Muscle of leg (tissue), 11 donors: ENCODE data around the gene BCAT1. TPM values are rescaled to one million over a fixed set of nuclear protein-coding genes. Genes with fewer than 3 reads are reported as not detected.
"Not testable (repeated sequence)": the region's sequence is repeated elsewhere in the genome, so short reads cannot be mapped to it uniquely, and the experiment has no call there.

Experiments used
- DNase-seq: peaks from one replicate; pipeline ENCODE4 v3.0.0; 2013
- H3K27ac ChIP-seq: one replicate; pipeline ENCODE4 v1.5.1; 2013; ENCODE audit warnings: mild to moderate bottlenecking, low read length, control low read depth
- H3K27me3 ChIP-seq: one replicate; pipeline ENCODE4 v1.6.1; 2013; ENCODE audit warnings: low read length; ENCODE audit not compliant: control insufficient read depth, insufficient read depth
- H3K36me3 ChIP-seq: one replicate; pipeline ENCODE4 v1.6.1; 2013; ENCODE audit warnings: low read length; ENCODE audit not compliant: control insufficient read depth, insufficient read depth
- H3K4me1 ChIP-seq: one replicate; pipeline ENCODE4 v1.6.1; 2013; ENCODE audit warnings: low read length; ENCODE audit not compliant: control insufficient read depth, insufficient read depth
- H3K4me3 ChIP-seq: one replicate; pipeline ENCODE4 v1.5.1; 2013; ENCODE audit warnings: low read length, control low read depth
- H3K9me3 ChIP-seq: replicated peaks from 2 replicates; pipeline ENCODE4 v1.6.1; 2013; ENCODE audit warnings: low read depth, low read length; ENCODE audit not compliant: control insufficient read depth
- WGBS: methylation state at CpG from one replicate; pipeline ENCODE4 v1.1.5; 2013; ENCODE audit warnings: missing lambda C conversion rate; ENCODE audit not compliant: insufficient coverage; 5-methylcytosine and 5-hydroxymethylcytosine counted together
- polyA plus RNA-seq, 8 donors: library from polyadenylated mRNA; unstranded; fragments of 120-200 nt; gene quantifications; one replicate each; pipeline versions ENCODE4 v1.2.1 to v1.2.3, GENCODE V29; 2013; ENCODE audit warnings: inconsistent platforms in 1 of 8, low replicate concordance in 1 of 8; ENCODE audit not compliant: insufficient read length in 8 of 8, insufficient read depth in 1 of 8
- total RNA-seq: library from RNA; stranded (reverse); fragments of 120-200 nt; gene quantifications from one replicate; pipeline ENCODE4 v1.2.4, GENCODE V29; 2013

BCAT1 gene
- total and polyA plus RNA-seq, 9 donors = 25.4 to 69.5 (median 58.1) TPM

- WGBS = 80% methylated on average over 3 of the region's 4 CpGs
- no peak overlapping the region for H3K27ac ChIP-seq
- DNase-seq = peak; percentile 71
Measured at GRCh38 chr12:24931666-24932405, 17.1 kb downstream of the BCAT1 start.

DNA sequence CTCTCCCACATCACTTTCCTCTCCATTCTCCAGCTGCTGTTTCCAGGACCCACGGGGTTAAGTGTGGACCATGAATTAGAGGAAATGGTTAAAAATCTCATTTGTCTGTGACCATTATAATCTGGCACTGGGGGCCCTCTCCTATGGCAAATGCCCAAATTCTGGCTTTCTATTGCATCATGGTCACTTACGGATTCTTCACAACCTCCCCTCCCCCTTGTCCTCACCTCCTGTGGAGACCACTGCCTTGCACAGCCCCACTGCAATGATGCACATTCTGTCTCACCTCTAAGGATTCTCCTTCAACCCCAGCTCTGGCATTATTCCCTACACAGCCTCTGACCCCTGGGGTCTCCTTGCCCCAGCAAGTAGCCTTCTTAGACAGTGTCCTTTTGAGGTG lies 18.9 kb downstream of the BCAT1 start:
- no peaks in the 10 kb centered on the region for H3K27me3 ChIP-seq
- no peak overlapping the region for H3K4me3 ChIP-seq
- H3K27ac ChIP-seq = no peak overlapping the region
- no peak for DNase-seq
- H3K9me3 ChIP-seq = no peaks in the 10 kb centered on the region
- no peaks in the 10 kb centered on the region for H3K36me3 ChIP-seq
- 43% methylated on average over 1 of the region's 2 CpGs for WGBS
- H3K4me1 ChIP-seq = no peaks in the 10 kb centered on the region

More at GRCh38 chr12:24931666-24932405, 17.1 kb downstream of the BCAT1 start:
- H3K27me3 ChIP-seq = no peaks in the 10 kb centered on the region
- no peaks in the 10 kb centered on the region for H3K36me3 ChIP-seq
- no peak overlapping the region for H3K4me3 ChIP-seq
- H3K4me1 ChIP-seq = no peaks in the 10 kb centered on the region
- no peaks in the 10 kb centered on the region for H3K9me3 ChIP-seq

- DNase-seq, H3K4me1 ChIP-seq, H3K36me3 ChIP-seq, H3K9me3 ChIP-seq, H3K27me3 ChIP-seq, H3K4me3 ChIP-seq, H3K27ac ChIP-seq: not testable (repeated sequence)
- WGBS = 100% methylated on average over 5 of the region's 13 CpGs
Measured at GRCh38 chr12:24928533-24929306, 20.2 kb downstream of the BCAT1 start.

DNA sequence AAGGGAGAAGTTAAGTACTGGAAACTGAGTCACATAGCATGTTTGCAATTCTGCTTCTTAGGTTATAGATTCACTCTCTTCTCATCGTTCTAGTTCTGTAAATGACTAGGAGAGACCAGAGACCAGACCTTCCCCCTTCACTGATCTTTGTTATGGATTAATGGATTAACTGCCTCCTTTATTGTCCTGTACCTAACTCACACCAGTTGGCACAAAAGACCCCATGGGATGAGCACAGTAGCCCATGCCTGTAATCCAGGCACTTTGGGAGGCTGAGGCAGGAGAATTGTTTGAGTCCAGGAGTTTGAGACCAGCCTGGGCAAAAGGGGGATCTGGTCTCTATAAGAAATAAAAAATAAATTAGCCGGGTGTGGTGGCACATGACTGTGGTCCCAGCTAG lies 20.8 kb downstream of the BCAT1 start:
- Histone ChIP-seq H3K9me3 (no peaks in the 10 kb centered on the region), H3K4me3 (no peak overlapping the region), H3K36me3 (no peaks in the 10 kb centered on the region), H3K4me1 (no peaks in the 10 kb centered on the region), H3K27ac (no peak overlapping the region), H3K27me3 (no peaks in the 10 kb centered on the region)
- no CpG with 5 or more reads among the region's 2 CpGs for WGBS
- no peak for DNase-seq

GRCh38 chr12:24926080-24926479 lies 22.8 kb downstream of the BCAT1 start:
- H3K4me1 ChIP-seq, H3K27ac ChIP-seq, H3K4me3 ChIP-seq, H3K9me3 ChIP-seq, H3K36me3 ChIP-seq, DNase-seq, H3K27me3 ChIP-seq: not testable (repeated sequence)
- WGBS = 98% methylated on average over 17 of the region's 24 CpGs

DNA sequence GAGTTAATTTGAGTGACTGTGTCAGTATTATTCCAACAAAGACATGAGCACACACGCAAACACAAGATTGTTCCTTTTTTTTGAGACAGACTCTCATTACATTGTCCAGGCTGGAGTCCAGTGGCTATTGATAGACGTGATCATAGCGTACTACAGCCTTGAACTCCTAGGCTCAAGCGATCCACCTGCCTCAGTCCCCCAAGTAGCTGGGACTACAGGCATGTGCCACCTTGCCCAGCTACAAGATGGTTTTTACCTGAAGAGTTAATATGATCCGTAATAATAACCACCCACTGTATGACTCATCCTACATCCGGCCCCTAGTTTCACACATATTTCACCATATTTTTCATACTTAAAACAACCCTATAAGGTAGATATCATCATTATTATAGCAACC lies 26.8 kb downstream of the BCAT1 start:
- H3K9me3 ChIP-seq = no peaks in the 10 kb centered on the region
- 74% methylated on average over 3 of the region's 6 CpGs for WGBS
- DNase-seq = no peak
- no peaks in the 10 kb centered on the region for H3K4me1 ChIP-seq
- no peaks in the 10 kb centered on the region for H3K27me3 ChIP-seq
- no peak overlapping the region for H3K4me3 ChIP-seq
- H3K36me3 ChIP-seq = no peaks in the 10 kb centered on the region
- H3K27ac ChIP-seq = no peak overlapping the region

DNA sequence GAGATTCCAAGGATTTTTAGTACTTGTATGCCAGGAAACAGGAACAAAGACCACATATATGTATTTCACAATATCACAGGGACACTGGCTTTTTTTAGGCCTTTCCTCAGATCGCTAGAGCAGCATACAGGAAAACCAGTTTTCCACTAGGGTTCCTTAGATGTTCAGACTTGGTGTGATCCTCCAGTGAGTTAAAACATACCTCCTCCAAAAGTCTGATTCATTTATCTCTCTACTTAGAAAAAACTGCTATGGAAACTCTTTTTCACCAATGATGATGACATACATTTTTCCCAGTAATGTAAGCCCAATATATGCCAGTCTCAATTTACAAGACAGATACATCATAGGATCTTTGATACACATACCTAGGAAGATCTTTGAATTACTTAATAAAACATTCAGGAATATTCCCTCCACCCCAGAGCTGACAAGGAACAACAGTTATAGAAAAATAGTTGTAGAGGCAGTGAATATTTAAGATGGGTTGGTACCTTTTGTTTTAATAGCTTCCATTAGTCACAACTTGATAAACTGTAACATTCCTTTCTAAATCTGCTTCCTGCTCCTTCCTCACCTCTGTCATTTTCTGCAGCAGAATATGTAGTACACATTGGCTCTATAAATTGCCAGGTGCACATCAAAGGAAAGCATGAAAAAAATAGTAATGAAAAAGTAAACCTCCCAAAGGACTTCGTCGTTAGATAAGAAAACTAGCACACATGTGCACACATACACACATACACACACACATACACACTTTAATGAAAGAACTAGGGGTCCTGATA lies 27.5 kb downstream of the BCAT1 start:
- DNase-seq = no peak
- H3K4me3 ChIP-seq = no peak overlapping the region
- WGBS = 33% methylated on average over 1 of the region's 3 CpGs
- no peaks in the 10 kb centered on the region for H3K4me1 ChIP-seq
- no peak overlapping the region for H3K27ac ChIP-seq
- no peaks in the 10 kb centered on the region for H3K36me3 ChIP-seq
- H3K9me3 ChIP-seq = no peaks in the 10 kb centered on the region
- no peaks in the 10 kb centered on the region for H3K27me3 ChIP-seq

DNA sequence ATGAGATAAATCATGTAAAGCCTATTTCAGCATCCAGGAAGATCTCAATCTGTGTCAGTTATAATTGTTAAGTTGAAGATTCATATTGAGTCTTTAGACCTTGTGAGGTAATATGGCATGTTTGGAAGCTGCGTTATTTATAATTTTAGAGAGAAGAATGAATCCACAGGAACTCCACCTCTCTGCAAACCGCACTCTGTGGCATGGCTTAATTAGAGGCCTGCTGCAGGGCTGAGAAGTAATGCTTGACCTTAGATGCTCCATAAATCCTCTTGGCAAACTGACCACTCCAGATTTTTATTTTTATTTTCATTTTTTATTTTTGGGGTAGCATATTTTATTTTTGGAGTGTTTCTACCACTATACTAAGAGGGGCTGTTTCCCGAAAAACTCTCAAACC lies 28.8 kb downstream of the BCAT1 start:
- Histone ChIP-seq H3K4me3 (no peak overlapping the region), H3K27ac (no peak overlapping the region), H3K4me1 (no peaks in the 10 kb centered on the region), H3K27me3 (no peaks in the 10 kb centered on the region), H3K36me3 (no peaks in the 10 kb centered on the region), H3K9me3 (no peaks in the 10 kb centered on the region)
- no CpG with 5 or more reads among the region's 3 CpGs for WGBS
- DNase-seq = no peak

DNA sequence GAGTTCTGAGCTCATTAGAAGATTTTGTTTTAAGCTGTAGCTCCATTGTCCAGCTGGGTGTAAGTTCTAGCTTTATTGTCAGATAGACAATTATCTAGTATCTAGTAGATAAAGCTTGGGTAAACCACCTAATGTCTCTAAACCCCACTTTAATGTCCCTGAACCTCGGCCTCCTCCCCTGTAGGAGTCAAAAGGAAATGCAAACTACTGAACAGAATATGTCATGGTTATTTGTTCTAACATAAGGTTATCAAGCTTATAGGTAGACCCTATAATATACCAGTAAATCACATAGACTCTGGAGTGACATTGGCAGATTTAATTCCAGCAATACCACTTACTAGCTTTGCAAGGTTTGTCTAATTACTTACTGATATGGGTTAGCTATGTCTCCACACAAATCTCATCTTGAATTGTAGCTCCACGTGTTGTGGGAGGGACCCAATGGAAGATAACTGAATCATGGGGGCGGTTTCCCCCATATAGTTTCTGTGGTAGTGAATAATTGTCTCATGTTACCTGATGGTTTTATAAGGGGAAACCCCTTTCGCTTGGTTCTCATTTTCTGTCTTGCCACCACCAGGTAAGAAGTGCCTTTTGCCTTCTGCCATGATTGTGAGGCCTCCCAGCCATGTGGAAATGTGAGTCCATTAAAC lies 29.4 kb downstream of the BCAT1 start:
- Histone ChIP-seq H3K27ac (no peak overlapping the region), H3K4me1 (no peaks in the 10 kb centered on the region), H3K9me3 (no peaks in the 10 kb centered on the region), H3K4me3 (no peak overlapping the region), H3K36me3 (no peaks in the 10 kb centered on the region), H3K27me3 (no peaks in the 10 kb centered on the region)
- 80% methylated on average over 1 of the region's 4 CpGs for WGBS
- no peak for DNase-seq

DNA sequence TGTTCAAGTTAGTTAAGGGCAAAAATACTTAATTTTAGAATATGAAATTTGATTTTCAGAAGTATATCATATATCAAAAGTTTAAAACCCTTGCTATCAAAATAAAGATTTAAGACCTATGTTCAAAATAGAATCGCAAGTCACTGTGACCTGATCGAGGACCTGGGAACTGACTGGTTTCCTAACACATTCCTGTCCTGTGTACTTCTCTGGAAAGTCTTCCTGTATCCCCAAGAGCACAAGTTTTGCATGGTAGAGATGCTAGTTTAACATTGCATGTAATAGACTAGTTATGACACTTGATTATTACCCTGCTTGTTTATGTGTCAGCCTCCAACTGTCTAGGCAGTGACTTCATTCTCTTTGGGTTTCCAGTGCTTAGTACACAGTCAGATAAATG lies 30.3 kb downstream of the BCAT1 start:
- H3K27me3 ChIP-seq = no peaks in the 10 kb centered on the region
- no peaks in the 10 kb centered on the region for H3K36me3 ChIP-seq
- 0% methylated on average over 1 of the region's 2 CpGs for WGBS
- no peak overlapping the region for H3K4me3 ChIP-seq
- H3K4me1 ChIP-seq = no peaks in the 10 kb centered on the region
- H3K9me3 ChIP-seq = no peaks in the 10 kb centered on the region
- DNase-seq = no peak
- H3K27ac ChIP-seq = no peak overlapping the region
